Gastrocnemius medialis (tissue), 4 donors: ENCODE results near the gene PLCXD3.

Source experiments
- POLR2A ChIP-seq, 2 donors: fragments of 450-650 bp; IDR thresholded peaks; one replicate each; pipeline ENCODE4 v1.6.1; 2017; ENCODE audit warnings: antibody characterized with exemption in 2 of 2, mild to moderate bottlenecking in 2 of 2, moderate library complexity in 2 of 2
- TF ChIP-seq, protein P1 (sequence below), 5 experiments: fragments of 450-650 bp in 3 of 5; fragments of 200-600 bp in 2 of 5; sonication (generic) in 2 of 5; IDR thresholded peaks in 4 of 5; conservative IDR thresholded peaks in 1 of 5; 1 replicate in 4 of 5; 2 replicates in 1 of 5; pipeline ENCODE4 v1.5.1; 2016 to 2019; ENCODE audit warnings: antibody characterized with exemption in 5 of 5, mild to moderate bottlenecking in 3 of 5, moderate library complexity in 3 of 5

DNA sequence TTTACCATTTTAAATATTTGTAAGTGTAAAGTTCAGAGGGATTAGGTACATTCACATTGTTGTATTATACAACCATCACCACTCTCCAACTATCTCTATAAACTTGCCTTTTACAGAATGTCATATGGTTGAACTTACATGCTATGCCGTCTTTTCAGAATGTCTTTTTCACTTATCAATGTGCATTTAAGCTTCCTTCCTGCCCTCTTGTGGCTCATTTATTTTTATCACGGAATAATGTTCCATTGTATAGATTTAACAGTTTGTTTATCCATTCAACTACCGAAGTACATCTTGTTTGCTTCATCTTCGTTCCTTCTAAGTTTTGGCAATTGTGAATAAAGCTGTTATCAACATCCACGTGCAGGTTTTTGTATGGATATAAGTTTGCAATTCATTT, 163.8 kb downstream of the PLCXD3 start:
- TF ChIP-seq POLR2A (IDR thresholded peaks at IDR 0.05) = no peak
- TF ChIP-seq, protein P1, sequence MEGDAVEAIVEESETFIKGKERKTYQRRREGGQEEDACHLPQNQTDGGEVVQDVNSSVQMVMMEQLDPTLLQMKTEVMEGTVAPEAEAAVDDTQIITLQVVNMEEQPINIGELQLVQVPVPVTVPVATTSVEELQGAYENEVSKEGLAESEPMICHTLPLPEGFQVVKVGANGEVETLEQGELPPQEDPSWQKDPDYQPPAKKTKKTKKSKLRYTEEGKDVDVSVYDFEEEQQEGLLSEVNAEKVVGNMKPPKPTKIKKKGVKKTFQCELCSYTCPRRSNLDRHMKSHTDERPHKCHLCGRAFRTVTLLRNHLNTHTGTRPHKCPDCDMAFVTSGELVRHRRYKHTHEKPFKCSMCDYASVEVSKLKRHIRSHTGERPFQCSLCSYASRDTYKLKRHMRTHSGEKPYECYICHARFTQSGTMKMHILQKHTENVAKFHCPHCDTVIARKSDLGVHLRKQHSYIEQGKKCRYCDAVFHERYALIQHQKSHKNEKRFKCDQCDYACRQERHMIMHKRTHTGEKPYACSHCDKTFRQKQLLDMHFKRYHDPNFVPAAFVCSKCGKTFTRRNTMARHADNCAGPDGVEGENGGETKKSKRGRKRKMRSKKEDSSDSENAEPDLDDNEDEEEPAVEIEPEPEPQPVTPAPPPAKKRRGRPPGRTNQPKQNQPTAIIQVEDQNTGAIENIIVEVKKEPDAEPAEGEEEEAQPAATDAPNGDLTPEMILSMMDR (IDR thresholded peaks at IDR 0.05 in 4 of 5, conservative IDR thresholded peaks at IDR 0.05 in 1 of 5) = no peak
